ENCODE data around the gene GMEB1. TPM values are rescaled to one million over a fixed set of nuclear protein-coding genes. Genes with fewer than 3 reads are reported as not detected.
"Not testable (repeated sequence)": the region's sequence is repeated elsewhere in the genome, so short reads cannot be mapped to it uniquely, and the experiment has no call there.

Gene GMEB1
- total and polyA plus RNA-seq, 2 experiments from 2014 or later, result 7.6 to 9.2 TPM

GRCh38 chr1:28644494-28644893, 24.1 kb upstream of the GMEB1 start:
- Histone ChIP-seq H3K4me3 (no peak overlapping the region), H3K9me3 (ENCODE audit: low read depth) (no peaks in the 10 kb centered on the region), H3K27me3 (no peaks in the 10 kb centered on the region), H4K20me1 (ENCODE audit: insufficient read depth, poor library complexity, severe bottlenecking) (no peaks in the 10 kb centered on the region), H3K27ac (peak overlapping the region; percentile 89), H3K79me2 (peaks cover 24% of the 10 kb centered on the region), H3K4me1 (ENCODE audit: insufficient read depth) (peaks cover 13% of the 10 kb centered on the region), H3K36me3 (replicated peaks; ENCODE audit: insufficient read depth, low read depth) (no peaks in the 10 kb centered on the region), H3K9me2 (replicated peaks; ENCODE audit: insufficient read depth) (no peaks in the 10 kb centered on the region), H2AFZ (no peak overlapping the region), H3K4me2 (no peak overlapping the region)
- WGBS (ENCODE audit: low lambda C conversion rate, missing lambda C conversion rate), result 93% methylated on average over 3 of the region's 3 CpGs
- TF ChIP-seq EZH2 (IDR thresholded peaks at IDR 0.05; ENCODE audit: borderline replicate concordance) (no peak), CTCF (IDR thresholded peaks at IDR 0.05; ENCODE audit: poor library complexity) (no peak), EZH2phosphoT487 (IDR thresholded peaks at IDR 0.05; ENCODE audit: low read depth, severe bottlenecking, unreplicated experiment) (no peak)
- no peak for DNase-seq (ENCODE audit: low spot score)

GRCh38 chr1:28645406-28645805, 23.2 kb upstream of the GMEB1 start:
- WGBS (ENCODE audit: low lambda C conversion rate, missing lambda C conversion rate), result 95% methylated on average over 11 of the region's 11 CpGs
- H3K9me2 ChIP-seq (replicated peaks; ENCODE audit: insufficient read depth); DNase-seq (ENCODE audit: low spot score): not testable (repeated sequence)

GRCh38 chr1:28646040-28646439, 22.5 kb upstream of the GMEB1 start:
- H3K4me1 ChIP-seq (ENCODE audit: insufficient read depth), result peaks cover 13% of the 10 kb centered on the region
- no peaks in the 10 kb centered on the region for H3K27me3 ChIP-seq
- H2AFZ ChIP-seq, result no peak overlapping the region
- H3K36me3 ChIP-seq (replicated peaks; ENCODE audit: insufficient read depth, low read depth), result no peaks in the 10 kb centered on the region
- peak; percentile 24 for DNase-seq (ENCODE audit: low spot score)
- WGBS (ENCODE audit: low lambda C conversion rate, missing lambda C conversion rate), result 82% methylated on average over 1 of the region's 1 CpG
- no peak overlapping the region for H3K4me3 ChIP-seq
- no peaks in the 10 kb centered on the region for H4K20me1 ChIP-seq (ENCODE audit: insufficient read depth, poor library complexity, severe bottlenecking)
- peak overlapping the region; percentile 13 for H3K4me2 ChIP-seq
- peaks cover 9% of the 10 kb centered on the region for H3K79me2 ChIP-seq
- no peaks in the 10 kb centered on the region for H3K9me3 ChIP-seq (ENCODE audit: low read depth)
- TF ChIP-seq CTCF (IDR thresholded peaks at IDR 0.05; ENCODE audit: poor library complexity) (no peak), EZH2phosphoT487 (IDR thresholded peaks at IDR 0.05; ENCODE audit: low read depth, severe bottlenecking, unreplicated experiment) (no peak), EZH2 (IDR thresholded peaks at IDR 0.05; ENCODE audit: borderline replicate concordance) (no peak)
- no peaks in the 10 kb centered on the region for H3K9me2 ChIP-seq (replicated peaks; ENCODE audit: insufficient read depth)
- peak overlapping the region; percentile 15 for H3K27ac ChIP-seq

More at GRCh38 chr1:28645406-28645805, 23.2 kb upstream of the GMEB1 start:
- not testable (repeated sequence) for H2AFZ ChIP-seq; H3K4me2 ChIP-seq; H3K27me3 ChIP-seq; H4K20me1 ChIP-seq (ENCODE audit: insufficient read depth, poor library complexity, severe bottlenecking); H3K4me3 ChIP-seq; H3K36me3 ChIP-seq (replicated peaks; ENCODE audit: insufficient read depth, low read depth); H3K9me3 ChIP-seq (ENCODE audit: low read depth)
- H3K4me1 ChIP-seq (ENCODE audit: insufficient read depth), result peaks cover 13% of the 10 kb centered on the region
- peak overlapping the region; percentile 15 for H3K27ac ChIP-seq
- H3K79me2 ChIP-seq, result peaks cover 15% of the 10 kb centered on the region

GRCh38 chr1:28648008-28648473, 20.5 kb upstream of the GMEB1 start:
- Histone ChIP-seq H3K4me1 (ENCODE audit: insufficient read depth) (peaks cover 8% of the 10 kb centered on the region), H4K20me1 (ENCODE audit: insufficient read depth, poor library complexity, severe bottlenecking) (no peaks in the 10 kb centered on the region), H3K4me2 (peak overlapping the region; percentile 75), H3K27ac (peak overlapping the region; percentile 89), H3K9me3 (ENCODE audit: low read depth) (no peaks in the 10 kb centered on the region), H3K27me3 (no peaks in the 10 kb centered on the region), H3K4me3 (no peak overlapping the region), H3K9me2 (replicated peaks; ENCODE audit: insufficient read depth) (no peaks in the 10 kb centered on the region), H2AFZ (peak overlapping the region; percentile 1), H3K79me2 (no peaks in the 10 kb centered on the region), H3K36me3 (replicated peaks; ENCODE audit: insufficient read depth, low read depth) (no peaks in the 10 kb centered on the region)
- DNase-seq (ENCODE audit: low spot score), result peak; percentile 95
- 8% methylated on average over 18 of the region's 18 CpGs for WGBS (ENCODE audit: low lambda C conversion rate, missing lambda C conversion rate)
- no peak for TF ChIP-seq EZH2phosphoT487 (IDR thresholded peaks at IDR 0.05; ENCODE audit: low read depth, severe bottlenecking, unreplicated experiment)
- TF ChIP-seq CTCF (IDR thresholded peaks at IDR 0.05; ENCODE audit: poor library complexity), result no peak
- TF ChIP-seq EZH2 (IDR thresholded peaks at IDR 0.05; ENCODE audit: borderline replicate concordance), result no peak

Measured in hepatocyte (in vitro differentiated cells).